SK-N-SH treated with all-trans-retinoic acid at 6 μM for 48 hours (cell line): ENCODE measurements around the gene SOX12.
"Not testable (repeated sequence)": the region's sequence is repeated elsewhere in the genome, so short reads cannot be mapped to it uniquely, and the experiment has no call there.

Experiments
- ATAC-seq: fragments of 200-7000 bp; cut with Tn5 transposase; 3 replicates; pipeline ENCODE4 v1.9.1; 2020; ENCODE audit warnings: mild to moderate bottlenecking, moderate library complexity
- ARNTL ChIP-seq: fragments of 450-650 bp; formaldehyde crosslinking; IDR thresholded peaks from 2 replicates; pipeline ENCODE4 v1.5.0; 2020; ENCODE audit warnings: low read depth, mild to moderate bottlenecking, moderate library complexity, borderline replicate concordance
- CREB5 ChIP-seq: fragments of 250-450 bp; sonication (Bioruptor Pico); IDR thresholded peaks from 2 replicates; pipeline ENCODE4 v1.5.1; 2020; ENCODE audit warnings: low read depth, mild to moderate bottlenecking, moderate library complexity
- CSDC2 ChIP-seq: fragments of 250-450 bp; sonication (Bioruptor Pico); IDR thresholded peaks from 2 replicates; pipeline ENCODE4 v1.5.0; 2020; ENCODE audit warnings: mild to moderate bottlenecking, moderate library complexity
- CSRNP3 ChIP-seq: fragments of 250-450 bp; sonication (Bioruptor Pico); IDR thresholded peaks from 2 replicates; pipeline ENCODE4 v1.5.1; 2021; ENCODE audit warnings: mild to moderate bottlenecking, moderate library complexity
- ESRRG ChIP-seq: fragments of 250-450 bp; sonication (Bioruptor Pico); IDR thresholded peaks from 2 replicates; pipeline ENCODE4 v1.6.1; 2021; ENCODE audit warnings: mild to moderate bottlenecking
- ISL1 ChIP-seq: fragments of 250-450 bp; sonication (Bioruptor Pico); IDR thresholded peaks from 2 replicates; pipeline ENCODE4 v2.1.2; 2022; ENCODE audit warnings: mild to moderate bottlenecking, moderate library complexity
- OSR1 ChIP-seq: fragments of 250-450 bp; sonication (Bioruptor Pico); IDR thresholded peaks from 2 replicates; pipeline ENCODE4 v1.8.0; 2022; ENCODE audit warnings: moderate library complexity, mild to moderate bottlenecking, inconsistent platforms
- PPARA ChIP-seq: fragments of 250-450 bp; sonication (Bioruptor Pico); IDR thresholded peaks from 2 replicates; pipeline ENCODE4 v1.5.0; 2020; ENCODE audit warnings: mild to moderate bottlenecking, borderline replicate concordance
- RARB ChIP-seq: fragments of 250-450 bp; sonication (Bioruptor Pico); IDR thresholded peaks from 2 replicates; pipeline ENCODE4 v1.8.0; 2021; ENCODE audit warnings: mild to moderate bottlenecking, moderate library complexity
- SNAI2 ChIP-seq: fragments of 250-450 bp; sonication (Bioruptor Pico); IDR thresholded peaks from 2 replicates; pipeline ENCODE4 v1.5.0; 2020; ENCODE audit warnings: mild to moderate bottlenecking, moderate library complexity
- TCF4 ChIP-seq: fragments of 250-450 bp; sonication (Bioruptor Pico); IDR thresholded peaks from 2 replicates; pipeline ENCODE4 v1.8.0; 2021; ENCODE audit warnings: mild to moderate bottlenecking, moderate library complexity, borderline replicate concordance
- TOX ChIP-seq: fragments of 250-450 bp; sonication (Bioruptor Pico); IDR thresholded peaks from 2 replicates; pipeline ENCODE4 v1.8.0; 2021; ENCODE audit warnings: mild to moderate bottlenecking, moderate library complexity, borderline replicate concordance
- ZC3H10 ChIP-seq: fragments of 250-450 bp; sonication (Bioruptor Pico); IDR thresholded peaks from 2 replicates; pipeline ENCODE4 v1.5.1; 2021; ENCODE audit warnings: mild to moderate bottlenecking, moderate library complexity
- ZFP3 ChIP-seq: fragments of 250-450 bp; sonication (Bioruptor Pico); IDR thresholded peaks from 2 replicates; pipeline ENCODE4 v1.5.0; 2020; ENCODE audit warnings: mild to moderate bottlenecking, moderate library complexity
- ZFP30 ChIP-seq: fragments of 450-650 bp; formaldehyde crosslinking; IDR thresholded peaks from 2 replicates; pipeline ENCODE4 v1.5.0; 2022; ENCODE audit warnings: mild to moderate bottlenecking, moderate library complexity
- ZNF565 ChIP-seq: fragments of 450-650 bp; formaldehyde crosslinking; conservative IDR thresholded peaks from 2 replicates; pipeline ENCODE4 v1.5.0; 2020; ENCODE audit warnings: low read depth, mild to moderate bottlenecking, moderate library complexity
- ZNF8 ChIP-seq: fragments of 450-650 bp; formaldehyde crosslinking; IDR thresholded peaks from 2 replicates; pipeline ENCODE4 v1.5.0; 2020; ENCODE audit warnings: mild to moderate bottlenecking, moderate library complexity
- TF ChIP-seq, protein P1 (sequence below): fragments of 250-450 bp; sonication (Bioruptor Pico); IDR thresholded peaks from 2 replicates; pipeline ENCODE4 v1.5.0; 2020; ENCODE audit warnings: mild to moderate bottlenecking, moderate library complexity

SOX12 gene

GRCh38 chr20:376750-377149 lies 51.4 kb downstream of the SOX12 start:
- no peak for ATAC-seq
- TF ChIP-seq RARB = no peak

GRCh38 chr20:377578-377977 lies 52.2 kb downstream of the SOX12 start:
- ATAC-seq = not testable (repeated sequence)

DNA sequence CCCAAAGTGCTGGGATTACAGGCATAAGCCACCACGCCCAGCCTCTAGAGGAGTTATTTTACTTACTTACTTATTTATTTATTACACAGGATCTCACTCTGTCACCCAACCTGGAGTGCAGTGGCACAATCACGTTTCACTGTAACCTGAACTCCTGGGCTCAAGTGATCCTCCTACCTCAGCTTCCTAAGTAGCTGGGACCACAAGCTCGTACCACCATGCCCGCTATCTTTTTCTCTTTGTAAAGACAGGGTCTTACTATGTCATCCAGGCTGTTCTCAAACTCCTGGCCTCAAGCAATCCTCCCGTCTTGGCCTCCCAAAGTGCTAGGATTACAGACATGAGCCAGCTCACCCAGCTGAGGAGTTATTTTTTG lies 53.6 kb downstream of the SOX12 start:
- no peak for ATAC-seq
- TF ChIP-seq TCF4 (CRISPR knock-in tag) (no peak), ZFP3 (CRISPR knock-in tag) (no peak), SNAI2 (no peak), TOX (CRISPR knock-in tag) (no peak), ISL1 (CRISPR knock-in tag) (no peak), OSR1 (CRISPR knock-in tag) (no peak), ARNTL (CRISPR knock-in tag) (no peak), PPARA (no peak), CREB5 (CRISPR knock-in tag) (no peak), ESRRG (CRISPR knock-in tag) (no peak), ZC3H10 (CRISPR knock-in tag) (no peak), RARB (no peak), CSRNP3 (CRISPR knock-in tag) (no peak), CSDC2 (no peak), ZFP30 (CRISPR knock-in tag) (no peak), ZNF8 (no peak), ZNF565 (CRISPR knock-in tag) (no peak)
- TF ChIP-seq, protein P1, sequence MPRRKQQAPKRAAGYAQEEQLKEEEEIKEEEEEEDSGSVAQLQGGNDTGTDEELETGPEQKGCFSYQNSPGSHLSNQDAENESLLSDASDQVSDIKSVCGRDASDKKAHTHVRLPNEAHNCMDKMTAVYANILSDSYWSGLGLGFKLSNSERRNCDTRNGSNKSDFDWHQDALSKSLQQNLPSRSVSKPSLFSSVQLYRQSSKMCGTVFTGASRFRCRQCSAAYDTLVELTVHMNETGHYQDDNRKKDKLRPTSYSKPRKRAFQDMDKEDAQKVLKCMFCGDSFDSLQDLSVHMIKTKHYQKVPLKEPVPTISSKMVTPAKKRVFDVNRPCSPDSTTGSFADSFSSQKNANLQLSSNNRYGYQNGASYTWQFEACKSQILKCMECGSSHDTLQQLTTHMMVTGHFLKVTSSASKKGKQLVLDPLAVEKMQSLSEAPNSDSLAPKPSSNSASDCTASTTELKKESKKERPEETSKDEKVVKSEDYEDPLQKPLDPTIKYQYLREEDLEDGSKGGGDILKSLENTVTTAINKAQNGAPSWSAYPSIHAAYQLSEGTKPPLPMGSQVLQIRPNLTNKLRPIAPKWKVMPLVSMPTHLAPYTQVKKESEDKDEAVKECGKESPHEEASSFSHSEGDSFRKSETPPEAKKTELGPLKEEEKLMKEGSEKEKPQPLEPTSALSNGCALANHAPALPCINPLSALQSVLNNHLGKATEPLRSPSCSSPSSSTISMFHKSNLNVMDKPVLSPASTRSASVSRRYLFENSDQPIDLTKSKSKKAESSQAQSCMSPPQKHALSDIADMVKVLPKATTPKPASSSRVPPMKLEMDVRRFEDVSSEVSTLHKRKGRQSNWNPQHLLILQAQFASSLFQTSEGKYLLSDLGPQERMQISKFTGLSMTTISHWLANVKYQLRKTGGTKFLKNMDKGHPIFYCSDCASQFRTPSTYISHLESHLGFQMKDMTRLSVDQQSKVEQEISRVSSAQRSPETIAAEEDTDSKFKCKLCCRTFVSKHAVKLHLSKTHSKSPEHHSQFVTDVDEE = no peak
